ENCODE data around the gene GRIFIN.

GRIFIN gene

DNA sequence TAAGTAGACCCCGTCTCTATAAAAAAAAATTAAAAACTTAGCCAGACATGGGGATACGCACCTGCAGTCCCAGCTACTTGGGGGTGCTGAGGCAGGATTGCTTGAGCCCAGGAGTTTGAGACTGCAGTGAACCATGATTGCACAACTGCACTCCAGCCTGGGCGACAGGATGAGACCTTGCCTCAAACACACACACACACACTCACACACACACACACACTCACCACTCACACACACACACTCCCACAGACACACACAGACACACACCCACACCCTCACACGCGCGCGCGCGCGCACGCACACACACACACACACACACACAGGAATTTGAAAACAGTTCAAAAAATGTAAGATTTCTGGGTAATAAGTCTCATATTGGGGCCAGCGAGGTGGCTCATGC is 8.7 kb upstream of the GRIFIN start:
- no peak for TF ChIP-seq CTCF (IDR thresholded peaks at IDR 0.05; ENCODE audit: insufficient read depth, low read depth, low read length, missing control alignments)
- no peak overlapping the region for H3K4me3 ChIP-seq (ENCODE audit: low read length)
- DNase-seq (ENCODE audit: low read depth), result no peak

GRCh38 chr7:2483494-2483893 is 7.3 kb upstream of the GRIFIN start:
- no peak for DNase-seq (ENCODE audit: low read depth)
- H3K4me3 ChIP-seq (ENCODE audit: low read length), result no peak overlapping the region
- TF ChIP-seq CTCF (IDR thresholded peaks at IDR 0.05; ENCODE audit: insufficient read depth, low read depth, low read length, missing control alignments), result no peak

GRCh38 chr7:2482725-2483451 is 6.7 kb upstream of the GRIFIN start:
- no peak for TF ChIP-seq CTCF (IDR thresholded peaks at IDR 0.05; ENCODE audit: insufficient read depth, low read depth, low read length, missing control alignments)
- DNase-seq (ENCODE audit: low read depth), result no peak

DNA sequence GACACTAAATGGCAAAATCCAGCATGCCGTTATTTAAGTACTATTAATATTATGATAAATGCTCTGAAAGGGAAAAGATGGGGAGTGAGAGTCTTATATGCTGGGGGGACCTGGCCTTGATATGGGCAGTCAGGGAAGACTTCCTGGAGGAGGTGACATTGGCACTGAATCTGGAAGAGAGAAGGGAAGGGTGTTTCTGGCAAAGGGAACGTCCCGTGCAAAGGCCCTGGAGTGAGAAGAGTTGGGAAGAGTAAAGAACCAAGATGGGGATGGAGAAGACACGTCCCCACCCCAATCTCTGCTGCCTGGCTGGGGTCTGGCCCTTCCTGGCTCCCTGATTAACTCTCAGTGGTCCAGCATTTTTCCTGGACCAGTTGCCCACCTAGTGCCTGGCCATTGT is 5.0 kb upstream of the GRIFIN start:
- no peak overlapping the region for H3K4me3 ChIP-seq (ENCODE audit: low read length)
- TF ChIP-seq CTCF (IDR thresholded peaks at IDR 0.05; ENCODE audit: insufficient read depth, low read depth, low read length, missing control alignments), result no peak
- DNase-seq (ENCODE audit: low read depth), result no peak

More at GRCh38 chr7:2482725-2483451, 6.7 kb upstream of the GRIFIN start:
- no peak overlapping the region for H3K4me3 ChIP-seq (ENCODE audit: low read length)

DNA sequence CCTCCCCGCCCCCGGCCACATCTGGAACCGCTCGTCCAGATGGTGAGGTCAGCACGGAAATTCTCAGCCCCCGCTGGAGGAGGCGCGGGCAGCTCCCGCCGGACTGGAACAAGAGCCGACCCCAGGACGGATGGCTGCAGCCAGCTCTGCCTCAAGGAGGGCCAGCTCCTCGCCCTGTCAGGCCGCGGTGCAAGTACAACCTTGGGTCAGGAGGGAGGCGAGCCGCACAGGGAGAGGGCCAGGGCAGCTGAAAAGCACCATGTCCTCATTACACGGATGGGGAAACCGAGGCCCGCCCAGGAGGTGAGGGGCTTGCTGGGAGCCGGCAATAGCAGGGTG is 3.8 kb upstream of the GRIFIN start:
- H3K4me3 ChIP-seq (ENCODE audit: low read length), result no peak overlapping the region
- DNase-seq (ENCODE audit: low read depth), result no peak
- no peak for TF ChIP-seq CTCF (IDR thresholded peaks at IDR 0.05; ENCODE audit: insufficient read depth, low read depth, low read length, missing control alignments)

DNA sequence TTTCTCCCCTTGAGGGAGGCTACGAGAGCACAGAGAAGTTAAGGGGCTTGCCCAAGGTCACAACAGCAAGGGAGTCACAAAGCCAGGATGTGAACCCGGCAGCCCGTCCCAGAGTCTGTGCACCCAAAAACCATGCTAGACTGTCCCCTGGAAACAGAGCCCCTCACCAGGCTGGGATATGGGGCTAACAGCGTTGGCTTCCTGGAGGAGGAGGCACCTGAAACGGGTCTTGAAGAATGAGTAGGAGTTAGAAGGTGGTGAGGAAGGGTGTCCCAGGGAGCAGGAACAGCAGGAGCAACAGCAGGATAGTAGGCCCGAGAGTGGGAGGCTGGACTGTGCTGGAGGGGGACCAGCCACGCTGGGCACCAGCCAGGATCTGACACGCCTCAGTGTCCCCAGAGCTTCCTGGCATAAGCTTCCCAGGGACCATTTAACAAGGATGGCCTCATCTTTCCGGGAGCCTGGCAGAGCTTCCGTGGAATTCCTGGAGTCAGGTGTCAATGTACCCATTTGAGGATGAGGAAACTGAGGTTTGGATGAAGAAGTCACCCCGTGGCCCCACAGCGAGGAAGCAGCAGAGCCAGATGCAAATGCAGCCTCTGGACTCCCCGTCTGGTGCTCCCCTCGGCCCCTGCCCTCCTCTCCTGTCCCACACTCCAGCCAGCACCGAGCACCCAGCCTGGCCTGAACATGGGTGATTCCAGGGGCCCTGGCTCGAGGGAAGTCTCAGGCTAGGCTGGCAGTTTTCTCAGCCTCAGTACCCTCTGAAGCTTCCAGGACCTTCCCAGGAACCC is 3.3 kb upstream of the GRIFIN start:
- no peak for TF ChIP-seq CTCF (IDR thresholded peaks at IDR 0.05; ENCODE audit: insufficient read depth, low read depth, low read length, missing control alignments)
- no peak overlapping the region for H3K4me3 ChIP-seq (ENCODE audit: low read length)
- DNase-seq (ENCODE audit: low read depth), result no peak

Data from epithelial cell of esophagus (primary cell).